Left ventricle myocardium inferior (tissue), 1 donor: ENCODE data around the gene HEATR5A. TPM values are rescaled to one million over a fixed set of nuclear protein-coding genes. Genes with fewer than 3 reads are reported as not detected.

Experiments used
- DNase-seq: peaks from one replicate; pipeline ENCODE4 v3.0.0-alpha.2; 2020
- H3K27ac ChIP-seq: fragments of 200-600 bp; replicated peaks from 2 replicates; pipeline ENCODE4 v1.8.0; 2021
- H3K27me3 ChIP-seq: fragments of 200-600 bp; 2 replicates; pipeline ENCODE4 v1.8.0; 2021; ENCODE audit warnings: low read depth
- H3K36me3 ChIP-seq: fragments of 200-600 bp; 2 replicates; pipeline ENCODE4 v1.8.0; 2021
- H3K4me1 ChIP-seq: fragments of 200-600 bp; 2 replicates; pipeline ENCODE4 v1.8.0; 2021
- H3K4me3 ChIP-seq: fragments of 200-600 bp; 2 replicates; pipeline ENCODE4 v1.8.0; 2021; ENCODE audit warnings: mild to moderate bottlenecking, moderate library complexity
- H3K9me3 ChIP-seq: fragments of 200-600 bp; replicated peaks from 2 replicates; pipeline ENCODE4 v1.8.0; 2021
- intact Hi-C: fragments of 100-400 bp; cut with micrococcal nuclease; formaldehyde crosslinking; loops from one replicate; pipeline ENCODE4 v1.11.0; 2022
- total RNA-seq: library from RNA; stranded (reverse); fragmentation: NEBNext Ultra II Directional; extraction: Animal tissue kit (Norgen Biotek cat#: 25700); gene quantifications from one replicate; pipeline ENCODE4 v1.2.1, GENCODE V29; 2021
- TF ChIP-seq, protein P1 (sequence below): fragments of 200-600 bp; IDR thresholded peaks from 2 replicates; pipeline ENCODE4 v1.8.0; 2021; ENCODE audit warnings: antibody characterized with exemption, mild to moderate bottlenecking, borderline replicate concordance
- donor health status: DM: no; HTN: yes; CAD: no; lungs with severe emphysema.

HEATR5A gene
- total RNA-seq, 1 donor from 2014 or later = 51.8 TPM

DNA sequence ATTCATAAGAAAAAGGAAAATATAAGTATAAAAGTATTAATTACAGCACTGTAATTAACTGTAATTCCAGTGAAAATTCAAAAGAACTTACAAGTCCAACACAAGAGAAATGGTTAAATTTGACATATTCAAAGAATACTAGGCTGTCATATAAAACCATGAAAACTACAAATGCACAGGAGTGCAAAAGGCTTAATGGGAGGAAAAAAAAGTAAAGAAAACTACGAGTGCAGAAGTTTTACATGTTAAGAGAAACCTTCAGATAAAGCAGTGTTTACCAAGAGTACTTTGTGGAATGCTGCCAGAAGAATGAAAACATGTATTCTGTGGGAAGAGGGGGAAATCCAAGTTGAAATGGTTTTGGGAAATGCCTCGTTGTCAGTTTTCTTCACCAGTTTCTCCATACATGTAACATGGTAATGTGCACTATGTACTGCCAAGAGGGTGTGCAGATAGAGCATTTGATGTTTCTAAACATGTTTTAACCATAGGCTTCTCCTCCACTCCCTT, 9.1 kb downstream of the HEATR5A start:
- TF ChIP-seq, protein P1, sequence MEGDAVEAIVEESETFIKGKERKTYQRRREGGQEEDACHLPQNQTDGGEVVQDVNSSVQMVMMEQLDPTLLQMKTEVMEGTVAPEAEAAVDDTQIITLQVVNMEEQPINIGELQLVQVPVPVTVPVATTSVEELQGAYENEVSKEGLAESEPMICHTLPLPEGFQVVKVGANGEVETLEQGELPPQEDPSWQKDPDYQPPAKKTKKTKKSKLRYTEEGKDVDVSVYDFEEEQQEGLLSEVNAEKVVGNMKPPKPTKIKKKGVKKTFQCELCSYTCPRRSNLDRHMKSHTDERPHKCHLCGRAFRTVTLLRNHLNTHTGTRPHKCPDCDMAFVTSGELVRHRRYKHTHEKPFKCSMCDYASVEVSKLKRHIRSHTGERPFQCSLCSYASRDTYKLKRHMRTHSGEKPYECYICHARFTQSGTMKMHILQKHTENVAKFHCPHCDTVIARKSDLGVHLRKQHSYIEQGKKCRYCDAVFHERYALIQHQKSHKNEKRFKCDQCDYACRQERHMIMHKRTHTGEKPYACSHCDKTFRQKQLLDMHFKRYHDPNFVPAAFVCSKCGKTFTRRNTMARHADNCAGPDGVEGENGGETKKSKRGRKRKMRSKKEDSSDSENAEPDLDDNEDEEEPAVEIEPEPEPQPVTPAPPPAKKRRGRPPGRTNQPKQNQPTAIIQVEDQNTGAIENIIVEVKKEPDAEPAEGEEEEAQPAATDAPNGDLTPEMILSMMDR = no peak
- Histone ChIP-seq H3K4me3 (no peak overlapping the region), H3K4me1 (peaks cover 50% of the 10 kb centered on the region), H3K27ac (peak overlapping the region; percentile 39), H3K36me3 (no peaks in the 10 kb centered on the region), H3K9me3 (no peaks in the 10 kb centered on the region), H3K27me3 (no peaks in the 10 kb centered on the region)
- intact Hi-C loops = loop anchor here (10.0 kb wide), 1 partner anchor 664 kb away; the partner anchor contains the start of gene ARHGAP5
- DNase-seq = no peak

DNA sequence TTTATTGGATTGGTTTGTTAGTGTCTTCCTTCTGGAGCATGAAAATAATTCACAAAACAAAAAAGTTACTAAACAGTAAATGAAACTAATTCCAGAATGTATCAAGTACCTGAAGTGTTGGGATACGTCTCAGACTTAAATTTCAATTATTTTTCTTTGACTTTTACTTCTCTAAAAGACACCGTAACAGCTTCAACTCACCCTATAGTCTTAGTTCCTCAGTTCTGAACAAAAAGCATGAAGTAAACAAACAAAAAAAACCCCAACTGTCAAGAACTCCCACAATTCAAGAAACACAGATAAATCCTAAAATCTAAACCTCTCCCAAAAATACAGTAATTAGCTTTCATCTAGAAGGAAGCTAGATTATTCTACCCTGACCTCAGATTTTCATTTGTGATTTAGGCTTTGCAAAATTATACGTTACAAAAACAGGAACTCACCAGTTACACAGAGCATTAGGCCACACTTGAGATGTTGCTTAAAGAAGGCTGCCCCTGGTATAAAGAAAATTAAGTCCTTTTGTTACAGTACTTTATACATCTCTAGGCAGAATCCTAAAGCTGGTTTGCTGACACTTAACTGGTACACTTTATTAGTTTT, 10.2 kb downstream of the HEATR5A start:
- Histone ChIP-seq H3K4me1 (peaks cover 46% of the 10 kb centered on the region), H3K27ac (peak overlapping the region; percentile 24), H3K9me3 (no peaks in the 10 kb centered on the region), H3K4me3 (no peak overlapping the region), H3K36me3 (no peaks in the 10 kb centered on the region), H3K27me3 (no peaks in the 10 kb centered on the region)
- TF ChIP-seq, protein P1 = no peak
- intact Hi-C loops = loop anchor here (10.0 kb wide), 1 partner anchor 665 kb away; the partner anchor contains the start of gene ARHGAP5
- no peak for DNase-seq

DNA sequence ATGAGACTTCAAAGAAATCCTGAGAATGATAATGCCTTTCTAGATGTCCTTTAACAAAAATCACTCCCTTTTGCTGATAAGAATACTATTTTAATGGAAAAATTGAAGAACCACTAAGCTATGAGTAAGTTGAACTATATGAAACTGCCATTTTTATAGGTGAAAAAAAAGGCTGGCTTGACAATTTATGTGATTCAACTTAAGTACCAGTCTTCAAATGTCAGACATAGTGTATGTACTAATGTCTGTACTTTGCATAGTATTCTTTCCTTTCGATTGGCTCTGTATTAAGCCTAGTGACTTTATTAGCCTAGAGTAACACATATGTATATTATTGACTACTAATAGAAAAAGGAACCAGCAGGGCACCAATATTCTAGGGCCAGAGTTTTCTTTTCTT, 11.9 kb downstream of the HEATR5A start:
- no peak for DNase-seq
- H3K36me3 ChIP-seq = no peaks in the 10 kb centered on the region
- peaks cover 37% of the 10 kb centered on the region for H3K4me1 ChIP-seq
- TF ChIP-seq, protein P1 = no peak
- no peak overlapping the region for H3K4me3 ChIP-seq
- intact Hi-C loops = no loop called here
- no peaks in the 10 kb centered on the region for H3K27me3 ChIP-seq
- no peaks in the 10 kb centered on the region for H3K9me3 ChIP-seq
- H3K27ac ChIP-seq = no peak overlapping the region

DNA sequence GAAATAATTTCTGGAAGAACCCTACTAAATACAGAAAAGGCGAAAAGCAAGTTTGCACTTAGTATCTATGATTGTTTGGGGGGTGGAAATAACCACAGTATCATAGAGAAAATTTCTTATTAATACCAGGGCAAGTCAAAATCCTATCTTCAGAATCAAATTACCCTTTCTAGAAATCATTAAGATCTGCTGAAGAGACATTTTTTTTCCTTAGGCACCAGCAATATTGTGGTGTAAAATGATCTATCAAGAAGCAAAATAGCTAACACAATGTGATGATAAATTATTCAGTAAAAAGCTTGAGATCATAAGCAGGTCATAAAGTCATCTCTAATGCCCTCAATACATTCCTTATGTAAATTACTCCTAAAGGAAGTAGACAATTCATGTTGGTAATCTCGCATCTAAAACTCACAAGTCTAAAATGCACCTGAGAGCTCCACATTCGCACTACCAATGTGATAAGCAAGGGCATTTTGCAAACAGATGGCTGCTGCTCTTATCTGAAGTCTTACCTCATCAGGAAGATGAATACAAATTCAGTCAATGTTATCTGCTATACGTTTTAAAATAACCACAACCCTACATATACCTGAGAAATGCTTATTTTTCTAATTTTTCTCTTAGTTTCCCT, 14.6 kb downstream of the HEATR5A start:
- intact Hi-C loops = no loop called here
- Histone ChIP-seq H3K36me3 (peaks cover 13% of the 10 kb centered on the region), H3K27ac (no peak overlapping the region), H3K4me1 (peaks cover 49% of the 10 kb centered on the region), H3K4me3 (no peak overlapping the region), H3K27me3 (no peaks in the 10 kb centered on the region), H3K9me3 (no peaks in the 10 kb centered on the region)
- no peak for DNase-seq
- TF ChIP-seq, protein P1 = no peak

DNA sequence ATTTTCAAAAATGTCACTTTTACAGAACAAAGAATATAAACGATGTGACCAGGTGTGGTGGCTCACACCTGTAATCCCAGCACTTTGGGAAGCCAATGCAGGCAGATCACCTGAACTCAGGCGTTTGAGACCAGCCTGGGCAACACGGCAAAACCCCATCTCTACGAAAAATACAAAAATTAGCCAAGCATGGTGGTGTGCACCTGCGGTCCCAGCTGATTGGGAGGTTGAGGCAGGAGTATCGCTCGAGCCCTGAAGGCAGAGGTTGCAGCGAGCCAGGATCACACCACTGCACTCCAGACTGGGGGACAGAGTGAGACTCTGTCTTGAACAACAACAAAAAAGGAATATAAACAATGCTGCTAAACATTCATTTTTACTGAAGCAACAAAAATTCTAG, 15.2 kb downstream of the HEATR5A start:
- Histone ChIP-seq H3K4me3 (no peak overlapping the region), H3K27ac (no peak overlapping the region), H3K36me3 (peaks cover 16% of the 10 kb centered on the region), H3K4me1 (peaks cover 42% of the 10 kb centered on the region), H3K9me3 (no peaks in the 10 kb centered on the region), H3K27me3 (no peaks in the 10 kb centered on the region)
- intact Hi-C loops = no loop called here
- TF ChIP-seq, protein P1 = no peak
- DNase-seq = no peak
